WTC11 (cell line): ENCODE data around the gene CARS2. TPM values are rescaled to one million over a fixed set of nuclear protein-coding genes. Genes with fewer than 3 reads are reported as not detected.

Experiments
- ATAC-seq: fragments of 200-7000 bp; cut with Tn5 transposase; 2 replicates; pipeline ENCODE4 v1.10.0; 2021; ENCODE audit warnings: mild to moderate bottlenecking, moderate library complexity
- CTCF ChIA-PET: fragments of 300-600 bp; sonication (Branson Sonifier 250); formaldehyde crosslinking; loops from one replicate; lab custom pipeline; 2021; ENCODE audit warnings: antibody characterized with exemption; lab: Charles Lee
- POLR2A ChIA-PET: fragments of 350-600 bp; sonication (Branson Sonifier 250); formaldehyde crosslinking; loops from one replicate; lab custom pipeline; 2021; ENCODE audit warnings: antibody characterized with exemption; lab: Charles Lee
- DNase-seq: peaks from one replicate; pipeline ENCODE4 v3.0.0; 2021; ENCODE audit warnings: low spot score
- H3K27ac Mint-ChIP-seq: 2 replicates; pipeline ENCODE4 v1.8.0; 2021; ENCODE audit warnings: mixed read lengths
- H3K27me3 Mint-ChIP-seq: 2 replicates; pipeline ENCODE4 v1.8.0; 2021; ENCODE audit warnings: low read depth, mild to moderate bottlenecking, moderate library complexity, mixed read lengths
- H3K36me3 Mint-ChIP-seq: 2 replicates; pipeline ENCODE4 v1.8.0; 2021; ENCODE audit warnings: mixed read lengths
- H3K4me1 Mint-ChIP-seq: 2 replicates; pipeline ENCODE4 v1.8.0; 2022; ENCODE audit warnings: mixed read lengths
- H3K4me3 Mint-ChIP-seq: 2 replicates; pipeline ENCODE4 v1.8.0; 2021; ENCODE audit warnings: mild to moderate bottlenecking, moderate library complexity, mixed read lengths
- H3K9me3 Mint-ChIP-seq: 2 replicates; pipeline ENCODE4 v1.8.0; 2021; ENCODE audit warnings: mixed read lengths
- ESRRA ChIP-seq: sonication (generic); formaldehyde crosslinking; IDR thresholded peaks from 2 replicates; pipeline ENCODE4 v1.8.1; 2022; ENCODE audit warnings: mild to moderate bottlenecking, missing genetic modification reagents, borderline replicate concordance
- ETV6 ChIP-seq: sonication (generic); formaldehyde crosslinking; IDR thresholded peaks from 2 replicates; pipeline ENCODE4 v1.8.1; 2022; ENCODE audit warnings: mild to moderate bottlenecking, missing genetic modification reagents
- GTF2I ChIP-seq: fragments of 250-450 bp; sonication (Bioruptor Pico); conservative IDR thresholded peaks from 2 replicates; pipeline ENCODE4 v1.4.0; 2021; ENCODE audit warnings: mild to moderate bottlenecking
- RELA ChIP-seq: sonication (generic); formaldehyde crosslinking; IDR thresholded peaks from 2 replicates; pipeline ENCODE4 v1.8.1; 2022; ENCODE audit warnings: missing genetic modification reagents, mild to moderate bottlenecking, borderline replicate concordance
- RORB ChIP-seq: fragments of 250-450 bp; sonication (Bioruptor Pico); IDR thresholded peaks from 2 replicates; pipeline ENCODE4 v1.9.0; 2021; ENCODE audit warnings: mild to moderate bottlenecking
- SMAD3 ChIP-seq: sonication (generic); formaldehyde crosslinking; IDR thresholded peaks from 2 replicates; pipeline ENCODE4 v1.8.0; 2022; ENCODE audit warnings: missing genetic modification reagents, mild to moderate bottlenecking, borderline replicate concordance
- ZNF423 ChIP-seq: fragments of 250-450 bp; sonication (Bioruptor Pico); IDR thresholded peaks from 2 replicates; pipeline ENCODE4 v2.1.2; 2022; ENCODE audit warnings: mild to moderate bottlenecking, moderate library complexity
- total RNA-seq: library from RNA; stranded (reverse); gene quantifications from 3 replicates; pipeline ENCODE4 v1.2.3, GENCODE V29; 2021
- TF ChIP-seq, protein P1 (sequence below): fragments of 250-450 bp; sonication (Bioruptor Pico); IDR thresholded peaks from 2 replicates; pipeline ENCODE4 v1.9.0; 2021; ENCODE audit warnings: mild to moderate bottlenecking, borderline replicate concordance
- TF ChIP-seq, protein P2 (sequence below): sonication (generic); formaldehyde crosslinking; IDR thresholded peaks from 2 replicates; pipeline ENCODE4 v1.8.1; 2022; ENCODE audit warnings: low read depth, mild to moderate bottlenecking, moderate library complexity, missing genetic modification reagents, borderline replicate concordance
- TF ChIP-seq, protein P3 (sequence below): sonication (generic); formaldehyde crosslinking; IDR thresholded peaks from 2 replicates; pipeline ENCODE4 v1.8.1; 2023; ENCODE audit warnings: mild to moderate bottlenecking, missing genetic modification reagents, moderate library complexity
- TF ChIP-seq, protein P4 (sequence below): sonication (generic); formaldehyde crosslinking; IDR thresholded peaks from 2 replicates; pipeline ENCODE4 v1.8.1; 2023; ENCODE audit warnings: mild to moderate bottlenecking, missing genetic modification reagents, moderate library complexity

CARS2 gene
- total RNA-seq, 1 experiment from 2014 or later = 39.9 TPM

DNA sequence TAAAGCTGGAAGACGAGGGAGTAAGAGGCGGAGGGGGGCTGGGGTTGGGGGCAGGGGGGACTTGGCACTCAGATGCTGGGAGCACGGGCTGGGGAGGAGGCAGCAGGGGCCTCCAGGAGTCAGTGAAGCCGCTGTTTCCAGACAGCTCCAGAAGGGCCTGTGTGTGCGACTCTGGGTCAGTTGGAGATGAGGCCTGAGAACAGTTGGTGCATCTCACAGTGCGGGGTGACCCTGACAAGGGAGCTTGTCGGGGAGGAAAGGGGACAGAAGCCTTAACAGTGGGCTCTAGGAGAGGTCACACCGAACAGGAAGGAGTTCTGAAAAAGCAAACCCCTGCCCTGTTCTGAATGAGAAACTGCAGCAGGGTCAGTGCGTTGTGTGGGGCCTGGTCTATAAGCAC is 79.4 kb downstream of the CARS2 start (continued):
- TF ChIP-seq, protein P1, sequence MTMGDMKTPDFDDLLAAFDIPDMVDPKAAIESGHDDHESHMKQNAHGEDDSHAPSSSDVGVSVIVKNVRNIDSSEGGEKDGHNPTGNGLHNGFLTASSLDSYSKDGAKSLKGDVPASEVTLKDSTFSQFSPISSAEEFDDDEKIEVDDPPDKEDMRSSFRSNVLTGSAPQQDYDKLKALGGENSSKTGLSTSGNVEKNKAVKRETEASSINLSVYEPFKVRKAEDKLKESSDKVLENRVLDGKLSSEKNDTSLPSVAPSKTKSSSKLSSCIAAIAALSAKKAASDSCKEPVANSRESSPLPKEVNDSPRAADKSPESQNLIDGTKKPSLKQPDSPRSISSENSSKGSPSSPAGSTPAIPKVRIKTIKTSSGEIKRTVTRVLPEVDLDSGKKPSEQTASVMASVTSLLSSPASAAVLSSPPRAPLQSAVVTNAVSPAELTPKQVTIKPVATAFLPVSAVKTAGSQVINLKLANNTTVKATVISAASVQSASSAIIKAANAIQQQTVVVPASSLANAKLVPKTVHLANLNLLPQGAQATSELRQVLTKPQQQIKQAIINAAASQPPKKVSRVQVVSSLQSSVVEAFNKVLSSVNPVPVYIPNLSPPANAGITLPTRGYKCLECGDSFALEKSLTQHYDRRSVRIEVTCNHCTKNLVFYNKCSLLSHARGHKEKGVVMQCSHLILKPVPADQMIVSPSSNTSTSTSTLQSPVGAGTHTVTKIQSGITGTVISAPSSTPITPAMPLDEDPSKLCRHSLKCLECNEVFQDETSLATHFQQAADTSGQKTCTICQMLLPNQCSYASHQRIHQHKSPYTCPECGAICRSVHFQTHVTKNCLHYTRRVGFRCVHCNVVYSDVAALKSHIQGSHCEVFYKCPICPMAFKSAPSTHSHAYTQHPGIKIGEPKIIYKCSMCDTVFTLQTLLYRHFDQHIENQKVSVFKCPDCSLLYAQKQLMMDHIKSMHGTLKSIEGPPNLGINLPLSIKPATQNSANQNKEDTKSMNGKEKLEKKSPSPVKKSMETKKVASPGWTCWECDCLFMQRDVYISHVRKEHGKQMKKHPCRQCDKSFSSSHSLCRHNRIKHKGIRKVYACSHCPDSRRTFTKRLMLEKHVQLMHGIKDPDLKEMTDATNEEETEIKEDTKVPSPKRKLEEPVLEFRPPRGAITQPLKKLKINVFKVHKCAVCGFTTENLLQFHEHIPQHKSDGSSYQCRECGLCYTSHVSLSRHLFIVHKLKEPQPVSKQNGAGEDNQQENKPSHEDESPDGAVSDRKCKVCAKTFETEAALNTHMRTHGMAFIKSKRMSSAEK (CRISPR knock-in tag) = no peak

DNA sequence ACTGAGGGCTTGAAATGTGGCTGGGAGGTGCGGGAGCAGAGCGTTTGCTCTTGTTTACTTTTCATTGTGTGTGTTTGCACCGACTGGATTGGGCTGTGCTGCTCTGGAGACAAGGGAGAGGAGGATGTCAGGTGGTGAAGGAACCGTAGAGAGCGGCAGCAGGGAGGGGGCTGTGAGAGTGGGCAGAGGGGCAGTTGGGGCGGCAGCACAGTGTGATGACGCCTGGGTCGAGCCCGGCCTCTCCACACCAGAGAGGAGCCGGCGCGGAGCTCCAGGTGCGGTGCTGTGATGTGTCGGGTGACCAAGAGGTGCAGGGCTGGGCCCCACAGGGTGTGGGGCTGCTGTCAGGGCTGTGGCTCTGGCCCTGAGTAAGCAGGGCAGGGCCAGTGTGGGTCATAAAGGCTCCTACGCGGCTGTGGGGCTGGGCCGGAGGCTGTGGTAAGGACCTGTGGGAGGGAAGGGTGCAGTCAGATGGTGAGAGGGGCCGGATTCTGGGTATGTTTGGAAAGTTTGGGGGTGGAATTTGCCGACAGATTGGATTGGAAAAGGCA is 80.1 kb downstream of the CARS2 start:
- H3K27ac Mint-ChIP-seq = peak overlapping the region; percentile 94
- TF ChIP-seq ETV6 (CRISPR knock-in tag) (no peak), RELA (CRISPR knock-in tag) (no peak), ESRRA (CRISPR knock-in tag) (no peak), SMAD3 (CRISPR knock-in tag) (no peak), GTF2I (no peak)
- TF ChIP-seq, protein P2, sequence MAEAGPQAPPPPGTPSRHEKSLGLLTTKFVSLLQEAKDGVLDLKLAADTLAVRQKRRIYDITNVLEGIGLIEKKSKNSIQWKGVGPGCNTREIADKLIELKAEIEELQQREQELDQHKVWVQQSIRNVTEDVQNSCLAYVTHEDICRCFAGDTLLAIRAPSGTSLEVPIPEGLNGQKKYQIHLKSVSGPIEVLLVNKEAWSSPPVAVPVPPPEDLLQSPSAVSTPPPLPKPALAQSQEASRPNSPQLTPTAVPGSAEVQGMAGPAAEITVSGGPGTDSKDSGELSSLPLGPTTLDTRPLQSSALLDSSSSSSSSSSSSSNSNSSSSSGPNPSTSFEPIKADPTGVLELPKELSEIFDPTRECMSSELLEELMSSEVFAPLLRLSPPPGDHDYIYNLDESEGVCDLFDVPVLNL (CRISPR knock-in tag) = no peak
- TF ChIP-seq, all 79 proteins: peak for 0
- DNase-seq (no peak), ATAC-seq (no peak; the same call in none of the 2 replicates)
- no peaks in the 10 kb centered on the region for H3K9me3 Mint-ChIP-seq
- H3K4me3 Mint-ChIP-seq = no peak overlapping the region
- H3K4me1 Mint-ChIP-seq = peaks cover 8% of the 10 kb centered on the region
- ChIA-PET POLR2A (no interaction called here), CTCF (interaction anchor here (1.0 kb wide), 2 partner anchors 19 to 170 kb away, joined by 3 to 5 read pairs; no protein-coding TSS in a partner anchor)
- peaks cover 21% of the 10 kb centered on the region for H3K36me3 Mint-ChIP-seq
- H3K27me3 Mint-ChIP-seq = no peaks in the 10 kb centered on the region

DNA sequence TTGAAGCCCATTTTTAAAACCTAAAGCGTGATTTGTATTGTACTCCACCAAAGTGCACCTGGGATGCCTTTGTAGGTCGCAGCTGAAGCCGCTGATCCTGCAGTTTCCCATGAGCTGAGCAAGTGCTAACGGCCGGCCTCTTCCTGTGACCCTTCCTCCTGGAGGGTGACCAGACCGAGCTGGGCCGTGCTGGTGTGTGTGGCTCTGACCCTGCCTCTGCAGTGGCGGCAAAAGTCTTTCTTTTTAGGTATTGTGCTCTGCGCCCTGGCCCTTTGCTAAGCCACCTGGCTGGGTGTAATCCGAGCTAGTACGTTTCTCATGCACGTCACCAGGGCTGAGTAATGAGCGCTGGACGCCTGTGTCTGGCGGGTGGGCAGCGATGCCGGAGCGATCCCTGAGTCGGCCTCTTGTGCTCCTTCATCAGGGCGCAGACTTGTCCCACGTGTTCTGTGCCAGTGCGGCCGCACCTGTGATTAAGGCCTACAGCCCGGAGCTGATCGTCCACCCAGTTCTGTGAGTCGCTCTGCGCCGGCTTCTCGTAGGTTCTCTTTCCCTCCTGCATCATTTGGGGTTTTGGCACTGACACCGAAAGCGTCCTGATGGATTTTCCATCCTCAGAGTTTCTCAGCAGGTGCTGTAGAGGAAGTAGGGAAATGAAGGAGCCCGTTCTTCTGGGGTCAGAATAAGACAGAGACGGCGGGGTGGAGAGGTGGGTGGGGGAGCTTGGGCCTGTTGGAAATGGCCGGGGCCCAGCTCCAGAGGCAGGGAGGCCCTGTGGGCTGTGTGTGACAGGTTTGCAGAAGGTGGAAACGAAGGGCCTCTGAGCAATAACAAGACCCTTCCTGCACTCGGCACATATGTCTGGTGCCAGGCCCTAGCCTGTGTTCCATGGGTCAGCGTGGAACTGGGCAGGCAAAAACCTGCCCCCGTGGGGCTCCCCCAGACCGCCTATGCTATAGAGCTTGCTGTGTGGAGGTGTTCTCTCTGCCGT is 80.9 kb downstream of the CARS2 start:
- TF ChIP-seq, protein P3, sequence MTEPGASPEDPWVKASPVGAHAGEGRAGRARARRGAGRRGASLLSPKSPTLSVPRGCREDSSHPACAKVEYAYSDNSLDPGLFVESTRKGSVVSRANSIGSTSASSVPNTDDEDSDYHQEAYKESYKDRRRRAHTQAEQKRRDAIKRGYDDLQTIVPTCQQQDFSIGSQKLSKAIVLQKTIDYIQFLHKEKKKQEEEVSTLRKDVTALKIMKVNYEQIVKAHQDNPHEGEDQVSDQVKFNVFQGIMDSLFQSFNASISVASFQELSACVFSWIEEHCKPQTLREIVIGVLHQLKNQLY = no peak
- TF ChIP-seq ZNF423 (no peak), RORB (CRISPR knock-in tag) (no peak)
- TF ChIP-seq, protein P4, sequence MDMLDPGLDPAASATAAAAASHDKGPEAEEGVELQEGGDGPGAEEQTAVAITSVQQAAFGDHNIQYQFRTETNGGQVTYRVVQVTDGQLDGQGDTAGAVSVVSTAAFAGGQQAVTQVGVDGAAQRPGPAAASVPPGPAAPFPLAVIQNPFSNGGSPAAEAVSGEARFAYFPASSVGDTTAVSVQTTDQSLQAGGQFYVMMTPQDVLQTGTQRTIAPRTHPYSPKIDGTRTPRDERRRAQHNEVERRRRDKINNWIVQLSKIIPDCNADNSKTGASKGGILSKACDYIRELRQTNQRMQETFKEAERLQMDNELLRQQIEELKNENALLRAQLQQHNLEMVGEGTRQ (CRISPR knock-in tag) = no peak
- CTCF ChIA-PET = interaction anchor here (1.0 kb wide), 1 partner anchor 169 kb away, joined by 5 read pairs; no protein-coding TSS in a partner anchor
- H3K4me1 Mint-ChIP-seq = peaks cover 8% of the 10 kb centered on the region
- no peaks in the 10 kb centered on the region for H3K27me3 Mint-ChIP-seq
- H3K36me3 Mint-ChIP-seq = peaks cover 16% of the 10 kb centered on the region
- H3K4me3 Mint-ChIP-seq = no peak overlapping the region
- POLR2A ChIA-PET = no interaction called here
- DNase-seq = no peak
- peak overlapping the region; percentile 94 for H3K27ac Mint-ChIP-seq
- no peaks in the 10 kb centered on the region for H3K9me3 Mint-ChIP-seq
- ATAC-seq = peak; percentile 43
